ENCODE results near the gene PSME2. TPM values are rescaled to one million over a fixed set of nuclear protein-coding genes. Genes with fewer than 3 reads are reported as not detected.

The PSME2 gene
- total and polyA plus RNA-seq, 2 donors (not counting 3 experiments of a cell fraction or from before 2014, with no cell fraction given) = 66.5 to 126 TPM

DNA sequence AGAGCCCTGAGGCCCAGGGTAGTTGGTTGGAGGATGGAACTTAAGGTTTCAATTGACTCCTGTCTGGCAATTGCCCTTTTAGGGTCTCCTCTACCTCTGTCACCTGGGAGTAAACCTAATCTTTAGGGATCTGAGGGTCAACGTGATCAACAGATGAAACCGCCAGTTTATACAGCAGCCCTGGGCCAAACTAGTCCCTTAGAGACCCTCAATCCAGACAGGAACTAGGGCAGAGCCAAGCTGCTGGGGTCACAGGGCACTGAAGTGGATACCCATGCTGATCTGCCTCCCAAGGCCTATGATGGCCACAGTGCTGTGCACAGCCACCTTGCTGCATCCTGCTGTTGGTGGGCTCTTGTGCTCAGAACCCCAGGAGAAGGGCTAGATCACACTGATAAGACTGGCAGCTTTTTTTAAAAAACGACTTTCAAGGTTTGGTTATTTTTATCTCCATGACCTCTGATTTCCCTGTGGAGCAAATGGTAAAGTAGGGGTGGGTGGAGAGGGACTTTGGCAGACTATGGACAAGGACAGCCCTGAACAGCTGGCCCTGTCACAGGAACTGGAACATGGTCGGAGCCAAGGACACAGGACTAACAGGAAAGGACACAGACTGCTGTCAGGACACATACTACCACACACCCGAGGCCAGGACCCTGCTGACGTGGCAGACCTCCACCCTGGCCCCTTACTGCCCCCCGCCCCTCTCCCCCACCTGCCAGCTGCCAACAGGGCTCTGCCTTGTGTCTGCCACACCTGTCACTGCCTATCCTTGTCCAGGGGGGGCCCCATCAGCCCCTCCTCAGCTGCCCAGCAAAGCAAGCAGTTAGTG is 15.5 kb downstream of the PSME2 start:
- no peak for DNase-seq (ENCODE audit: low read depth, low spot score)
- no peak overlapping the region for H3K9ac ChIP-seq (replicated peaks; ENCODE audit: extremely low read depth, insufficient read depth, low read length)
- POLR2A ChIA-PET = interaction anchor here (0.6 kb wide), 1 partner anchor 16 kb away, joined by 3 read pairs; the partner anchor contains the start of gene PSME2

More for the DNA sequence above, 15.5 kb downstream of the PSME2 start:
- intact Hi-C loops (cut with micrococcal nuclease) (no loop called here), dilution Hi-C loops (cut with MboI; ENCODE audit: extremely low pct_ligation_motif_present, low sequenced_read_pairs) (no loop called here)
- no peaks in the 10 kb centered on the region for H3K9me1 ChIP-seq (replicated peaks; ENCODE audit: control insufficient read depth, extremely low read depth, insufficient read depth, low read length)
- FAIRE-seq = no peak
- peaks cover 4% of the 10 kb centered on the region for H3K4me1 ChIP-seq (ENCODE audit: control insufficient read depth, extremely low read depth, insufficient read depth, low read length)
- no peak overlapping the region for H3K4me3 ChIP-seq (replicated peaks in 1 of 3; ENCODE audit: insufficient read depth in 1 of 3, low read depth in 1 of 3, low read length in 3 of 3)
- H3K4me2 ChIP-seq (ENCODE audit: insufficient read depth, low read length) = no peak overlapping the region
- no peaks in the 10 kb centered on the region for H3K36me3 ChIP-seq (ENCODE audit: control insufficient read depth in 2 of 2, extremely low read depth in 1 of 2, insufficient read depth in 2 of 2, low read length in 2 of 2)
- no peaks in the 10 kb centered on the region for H3K27me3 ChIP-seq (ENCODE audit: control insufficient read depth in 2 of 2, insufficient read depth in 2 of 2, low read length in 2 of 2)
- H2AFZ ChIP-seq (ENCODE audit: low read depth, low read length) = no peak overlapping the region
- TF ChIP-seq POLR2A (IDR thresholded peaks at IDR 0.05; ENCODE audit: low read depth, low read length) = no peak
- TF ChIP-seq, protein P1, sequence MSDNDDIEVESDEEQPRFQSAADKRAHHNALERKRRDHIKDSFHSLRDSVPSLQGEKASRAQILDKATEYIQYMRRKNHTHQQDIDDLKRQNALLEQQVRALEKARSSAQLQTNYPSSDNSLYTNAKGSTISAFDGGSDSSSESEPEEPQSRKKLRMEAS (IDR thresholded peaks at IDR 0.05; ENCODE audit: insufficient read depth, insufficient read length) = no peak
- TF ChIP-seq JUN (IDR thresholded peaks at IDR 0.05; ENCODE audit: borderline replicate concordance, insufficient read depth, insufficient read length, low read depth) = no peak
- TF ChIP-seq POLR2AphosphoS5 (IDR thresholded peaks at IDR 0.05; ENCODE audit: insufficient read depth, low read depth, low read length) = no peak
- no peak for TF ChIP-seq CTCF (IDR thresholded peaks at IDR 0.05; ENCODE audit: extremely low read depth in 1 of 2, insufficient read depth in 1 of 2, low read depth in 1 of 2, low read length in 2 of 2)
- no peak for TF ChIP-seq MYC (IDR thresholded peaks at IDR 0.05; ENCODE audit: low read depth, low read length)
- TF ChIP-seq EZH2 (IDR thresholded peaks at IDR 0.05; ENCODE audit: borderline replicate concordance, low read depth, low read length, severe bottlenecking) = no peak
- no peak for TF ChIP-seq GATA2 (IDR thresholded peaks at IDR 0.05; ENCODE audit: insufficient read depth, insufficient read length, low read depth, low read length)
- no peak for TF ChIP-seq FOS (IDR thresholded peaks at IDR 0.05; ENCODE audit: borderline replicate concordance, insufficient read depth, low read length)
- H3K79me2 ChIP-seq (ENCODE audit: control insufficient read depth, insufficient read depth, low read length) = no peaks in the 10 kb centered on the region
- no TSS peak for BruUV-seq (replicated peaks)
- no peaks in the 10 kb centered on the region for H3K9me3 ChIP-seq (replicated peaks; ENCODE audit: control insufficient read depth, insufficient read depth, low read length)
- H3K27ac ChIP-seq (ENCODE audit: insufficient read depth, low read depth, low read length) = no peak overlapping the region
- no peaks in the 10 kb centered on the region for H4K20me1 ChIP-seq (replicated peaks; ENCODE audit: control insufficient read depth, extremely low read depth, insufficient read depth, low read length)
- CTCF ChIA-PET = no interaction called here
